GM11168 (cell line): ENCODE data around the gene CCDC6.
"Not testable (repeated sequence)": the region's sequence is repeated elsewhere in the genome, so short reads cannot be mapped to it uniquely, and the experiment has no call there.

Experiments
- in situ Hi-C: fragments of 300-500 bp; cut with MboI; formaldehyde crosslinking; loops from one replicate; pipeline ENCODE4 v1.12.0; 2022; ENCODE audit warnings: low sequenced_read_pairs; ENCODE audit not compliant: unreplicated experiment

Gene CCDC6

DNA sequence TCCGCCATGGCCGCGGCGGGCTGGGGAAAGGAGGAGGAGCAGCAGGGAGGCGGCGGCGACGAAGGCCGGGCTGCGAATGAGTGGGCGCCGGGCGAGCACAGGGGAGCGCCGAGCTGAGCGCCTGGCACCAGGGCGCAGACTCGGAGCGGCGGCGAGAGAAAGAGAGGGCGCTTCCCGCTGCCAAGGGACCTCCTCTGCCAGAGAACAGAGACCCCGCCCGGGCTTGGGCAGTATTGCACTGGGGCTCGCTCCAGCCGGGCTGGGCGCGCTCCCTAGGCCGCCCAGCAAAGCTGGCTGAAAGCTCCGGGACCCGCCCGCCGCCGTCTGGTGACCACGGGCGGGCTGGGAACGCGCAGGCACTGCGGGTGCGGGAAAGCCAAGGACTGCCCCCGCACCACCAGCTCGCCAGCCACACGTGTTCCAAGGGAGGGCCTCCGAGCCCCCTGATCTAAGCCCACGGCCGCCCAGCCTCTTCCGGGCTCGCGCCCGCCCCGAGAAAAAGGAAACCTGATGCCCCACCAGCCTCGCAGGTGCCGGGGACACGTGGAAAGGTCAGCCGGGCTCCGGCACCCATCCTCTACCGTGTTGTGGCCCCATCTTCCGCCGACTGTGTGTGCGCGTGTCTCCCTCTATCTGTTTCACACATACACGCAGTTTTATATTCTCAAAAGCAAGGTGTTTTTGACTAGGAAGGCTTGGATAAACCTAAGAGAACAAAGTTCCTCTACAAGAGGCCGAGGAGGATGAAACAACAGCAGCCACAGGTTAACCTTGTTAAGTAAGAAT lies at the start of gene CCDC6:
Gene CCDC6, minus strand, starts transcription at position 140 of the 786 bp plus-strand sequence. Its CDS starts 132 bp downstream, at position 8.
- in situ Hi-C loops: loop anchor here (5.0 kb wide), 1 partner anchor 34 kb away; no protein-coding TSS in a partner anchor

DNA sequence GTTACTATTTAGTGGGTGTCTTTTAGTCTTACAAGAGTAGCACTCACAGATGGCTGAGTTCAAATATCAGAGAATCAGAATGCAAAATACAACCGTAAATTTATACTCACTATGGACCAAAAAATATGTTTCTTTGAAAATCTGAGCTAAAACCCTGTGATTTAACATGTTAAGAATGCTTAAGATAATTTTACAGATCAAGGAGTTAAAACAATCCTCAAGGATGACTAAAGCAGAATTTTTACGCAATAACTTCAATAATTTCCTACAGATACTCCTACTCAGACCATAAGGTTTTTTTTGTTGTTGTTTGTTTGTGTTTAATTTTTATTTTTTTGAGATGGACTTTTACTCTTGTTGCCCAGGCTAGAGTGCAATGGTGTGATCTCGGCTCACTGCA lies 47.9 kb upstream of the CCDC6 start:
- in situ Hi-C loops: no loop called here

DNA sequence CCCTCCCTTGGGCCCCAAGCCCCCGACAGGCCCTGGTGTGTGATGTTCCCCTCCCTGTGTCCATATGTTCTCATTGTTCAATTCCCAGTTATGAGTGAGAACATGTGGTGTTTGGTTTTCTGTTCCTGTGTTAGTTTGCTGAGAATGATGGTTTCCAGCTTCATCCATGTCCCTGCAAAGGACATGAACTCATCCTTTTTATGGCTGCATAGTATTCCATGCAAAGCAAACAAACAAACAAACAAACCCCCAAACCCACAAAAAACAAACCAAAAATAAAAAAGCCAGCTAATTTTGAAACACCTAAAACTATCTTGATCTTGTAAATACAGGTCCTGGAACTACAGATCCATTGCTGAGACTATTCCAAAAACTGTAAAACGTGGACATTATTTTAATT lies 47.4 kb upstream of the CCDC6 start:
- in situ Hi-C loops: not testable (repeated sequence)

DNA sequence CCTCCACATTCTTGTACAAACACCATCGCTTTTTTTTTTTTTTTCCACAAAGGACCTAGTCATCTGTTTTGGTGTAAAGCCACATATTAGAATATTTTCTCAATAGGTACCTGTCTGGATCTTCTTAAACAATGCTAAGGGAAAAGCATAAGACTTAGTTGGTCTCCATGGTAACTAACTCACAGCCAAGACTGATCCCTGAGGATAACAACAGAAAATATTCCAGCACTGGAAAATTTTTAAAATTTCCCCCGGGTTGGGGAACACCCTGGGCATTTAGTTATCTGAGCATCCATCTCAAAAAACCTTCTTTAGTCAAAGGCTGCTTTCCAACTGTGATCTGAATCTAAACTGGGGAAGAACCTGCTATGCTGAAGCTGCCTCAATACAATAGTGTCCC lies 43.7 kb upstream of the CCDC6 start:
- in situ Hi-C loops: no loop called here

DNA sequence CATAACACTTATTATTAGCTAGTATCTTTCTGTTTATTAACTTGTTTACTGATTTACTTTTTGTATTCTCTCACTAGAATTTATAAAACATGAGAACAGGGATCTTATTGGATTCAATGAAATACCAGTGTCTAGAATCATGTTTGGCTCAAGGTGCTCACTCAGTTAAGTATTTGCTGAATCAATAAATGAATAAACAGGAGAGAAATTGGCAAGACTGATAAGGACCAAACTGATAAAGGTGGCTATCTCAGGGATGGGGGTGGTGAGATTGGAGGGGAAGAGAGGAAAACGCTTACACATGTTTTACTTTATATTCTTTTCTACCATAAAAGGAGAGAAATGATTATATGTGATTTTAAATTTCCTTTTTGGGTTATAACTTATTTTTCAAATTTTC lies 43.3 kb upstream of the CCDC6 start:
- in situ Hi-C loops: no loop called here

DNA sequence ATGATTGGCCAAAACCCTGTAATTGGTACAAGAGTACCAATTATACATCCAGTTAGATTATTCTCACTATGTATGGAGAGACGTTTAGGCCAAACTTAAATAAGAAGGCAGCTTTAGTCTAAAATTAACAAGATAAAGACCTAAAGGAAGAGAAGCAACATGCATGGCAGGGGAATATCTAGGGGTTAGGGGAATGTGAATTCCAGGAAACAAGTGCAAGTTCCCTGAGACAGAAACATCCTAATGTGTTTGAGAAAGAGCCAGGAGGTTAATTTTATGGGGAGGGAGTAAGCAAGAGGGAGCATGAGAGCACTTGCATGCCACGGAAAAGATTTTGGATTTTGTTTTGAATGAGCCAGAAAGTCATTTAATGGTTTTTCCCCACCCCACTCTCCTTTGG lies 39.6 kb upstream of the CCDC6 start:
- in situ Hi-C loops: no loop called here

DNA sequence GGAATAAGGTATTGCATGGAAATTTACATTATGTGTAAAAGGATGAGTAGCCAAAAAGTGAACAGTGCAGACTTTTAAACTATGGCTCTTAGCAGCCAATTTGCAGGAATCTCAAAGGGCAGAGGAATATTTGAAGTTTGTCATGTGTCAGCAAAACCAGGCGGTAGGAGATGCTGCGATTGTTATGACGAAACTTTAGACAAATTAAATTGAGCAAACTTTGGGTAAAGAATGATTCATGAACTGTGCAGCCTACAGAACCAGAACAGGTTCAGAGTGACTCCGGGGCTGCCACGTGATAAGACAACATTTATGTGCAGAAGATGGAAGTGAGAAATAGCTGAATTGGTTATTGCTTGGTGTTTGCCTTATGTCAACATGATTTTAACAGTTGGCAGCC lies 39.2 kb upstream of the CCDC6 start:
- in situ Hi-C loops: no loop called here

DNA sequence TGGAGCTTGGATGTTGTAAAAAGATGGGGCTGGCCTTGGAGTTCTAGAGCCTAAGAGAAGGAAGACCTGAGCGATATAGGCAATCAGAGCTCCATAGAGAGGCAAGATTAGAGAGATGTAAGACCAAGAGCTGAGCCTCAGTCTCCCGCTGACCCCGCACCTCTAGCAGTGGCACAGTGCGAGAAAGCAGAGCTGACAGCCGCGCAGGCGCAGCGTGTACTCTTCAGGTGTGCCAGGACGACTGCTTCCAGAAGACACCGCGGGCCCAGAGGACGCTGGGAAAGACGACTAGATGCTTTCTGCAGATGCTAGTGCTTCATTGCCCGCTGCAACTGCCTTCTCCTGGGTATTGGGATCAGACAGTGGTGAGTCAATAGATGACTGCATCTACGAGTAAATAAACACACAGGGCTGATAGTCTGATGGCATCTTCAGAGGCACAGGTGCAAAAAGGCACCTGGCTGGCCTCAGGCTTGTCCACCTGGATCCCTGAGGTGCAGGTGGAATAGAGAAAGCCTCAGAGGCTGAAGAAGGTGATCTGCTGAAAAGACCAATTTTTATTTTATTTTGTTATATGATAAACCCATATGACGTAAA lies 38.1 kb upstream of the CCDC6 start:
- in situ Hi-C loops: no loop called here

DNA sequence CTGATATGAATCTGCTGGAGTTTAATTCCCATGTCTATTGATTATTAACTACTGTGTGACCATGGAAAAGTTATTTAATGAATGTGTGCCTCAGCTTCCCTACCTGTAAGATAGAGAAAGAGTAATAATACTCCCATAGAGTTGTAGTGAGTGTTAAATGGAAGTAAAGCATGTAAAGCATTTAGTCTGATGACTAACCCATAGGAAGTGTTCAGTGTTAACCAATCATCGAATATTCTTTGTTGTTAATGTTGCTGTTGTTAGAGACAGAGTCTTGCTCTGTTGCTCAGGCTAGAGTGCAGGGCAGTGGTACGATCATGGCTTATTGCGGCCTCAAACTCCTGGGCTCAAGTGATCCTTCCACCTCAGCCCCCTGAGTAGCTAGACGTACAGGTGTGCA lies 36.2 kb upstream of the CCDC6 start:
- in situ Hi-C loops: no loop called here

DNA sequence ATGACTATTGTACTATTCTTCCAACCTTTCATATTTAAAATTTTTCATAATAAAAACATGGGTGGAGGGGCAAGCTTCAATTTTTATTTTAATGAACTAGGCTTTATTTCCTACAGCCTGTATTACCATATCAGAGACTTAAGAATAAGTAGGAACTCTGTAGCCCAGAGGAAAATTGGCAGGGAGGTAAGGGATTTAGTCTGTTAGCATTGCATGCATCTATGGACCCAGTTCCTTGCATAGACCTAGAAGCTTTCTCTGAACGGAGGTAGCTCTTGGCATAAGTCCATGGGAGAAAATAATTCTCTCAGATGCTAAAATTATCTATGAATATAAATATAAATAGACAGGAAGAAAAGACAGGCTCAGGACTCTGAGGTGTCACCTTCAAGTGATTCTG lies 31.4 kb upstream of the CCDC6 start:
- in situ Hi-C loops: no loop called here

DNA sequence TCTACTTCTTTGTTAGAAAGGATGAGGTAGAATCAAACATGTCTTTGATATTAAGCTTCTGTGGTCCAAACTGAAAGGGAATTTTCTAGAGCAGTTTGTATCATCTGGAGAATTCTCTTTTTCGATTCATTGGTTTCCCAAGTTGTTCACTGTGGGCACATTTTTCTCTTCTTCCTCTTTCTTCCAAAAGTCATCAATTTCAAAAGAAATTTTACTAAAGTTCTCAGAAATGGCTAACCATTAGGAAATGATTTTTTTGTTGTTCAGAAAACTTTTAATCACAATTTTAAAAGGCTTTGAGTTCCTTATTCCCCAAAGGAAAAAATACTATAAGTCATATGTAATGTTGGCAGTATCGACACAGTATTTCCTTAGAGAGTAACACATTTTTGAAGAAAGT lies 28.3 kb upstream of the CCDC6 start:
- in situ Hi-C loops: no loop called here

DNA sequence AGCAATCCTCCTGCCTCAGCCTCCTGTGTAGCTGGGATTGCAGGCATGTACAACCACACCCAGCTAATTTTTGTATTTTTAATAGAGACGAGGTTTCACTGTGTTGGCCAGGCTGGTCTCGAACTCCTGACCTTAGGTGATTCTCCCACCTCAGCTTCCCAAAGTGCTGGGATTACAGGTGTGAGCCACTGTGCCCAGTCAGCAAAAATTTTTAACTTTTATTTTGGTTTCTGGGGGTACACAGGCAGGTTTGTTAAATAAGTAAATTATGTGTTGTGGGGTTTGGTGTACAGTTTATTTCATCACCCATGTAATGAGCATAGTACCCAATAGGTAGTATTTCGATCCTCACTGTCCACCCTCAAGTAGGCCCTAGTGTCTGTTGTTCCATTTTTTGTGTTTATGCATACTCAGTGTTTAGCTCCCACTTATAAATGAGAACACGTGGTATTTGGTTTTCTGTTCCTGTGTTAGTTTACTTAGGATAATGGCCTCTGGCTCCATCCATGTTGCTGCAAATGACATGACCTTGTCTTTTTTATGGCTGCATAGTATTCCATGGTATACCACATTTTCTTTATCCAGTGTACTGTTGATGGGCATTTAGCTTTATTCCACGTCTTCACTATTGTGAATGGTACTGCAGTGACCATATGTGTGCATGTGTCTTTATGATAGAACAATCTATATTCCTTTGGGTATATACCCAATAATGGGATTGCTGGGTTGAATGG lies 24.6 kb upstream of the CCDC6 start:
- in situ Hi-C loops: not testable (repeated sequence)

DNA sequence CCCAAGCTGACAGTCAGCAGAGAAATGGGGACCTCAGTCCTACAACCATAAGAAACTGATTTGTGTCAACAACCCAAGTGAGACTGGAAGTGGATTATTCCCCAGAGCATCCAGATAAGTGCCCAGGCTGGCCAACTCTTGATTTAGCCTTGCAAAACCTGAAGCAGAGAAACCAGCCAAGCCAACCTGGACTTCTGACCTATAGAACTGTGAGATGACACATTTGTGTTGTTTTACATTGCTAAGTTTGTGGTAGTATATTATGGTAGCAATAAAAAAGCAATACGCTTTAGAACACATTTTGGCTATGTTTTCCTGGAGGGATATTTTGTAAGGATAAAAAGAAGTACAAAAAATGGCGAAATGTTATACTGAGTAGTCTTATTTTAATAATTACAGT lies 19.7 kb upstream of the CCDC6 start:
- in situ Hi-C loops: no loop called here

DNA sequence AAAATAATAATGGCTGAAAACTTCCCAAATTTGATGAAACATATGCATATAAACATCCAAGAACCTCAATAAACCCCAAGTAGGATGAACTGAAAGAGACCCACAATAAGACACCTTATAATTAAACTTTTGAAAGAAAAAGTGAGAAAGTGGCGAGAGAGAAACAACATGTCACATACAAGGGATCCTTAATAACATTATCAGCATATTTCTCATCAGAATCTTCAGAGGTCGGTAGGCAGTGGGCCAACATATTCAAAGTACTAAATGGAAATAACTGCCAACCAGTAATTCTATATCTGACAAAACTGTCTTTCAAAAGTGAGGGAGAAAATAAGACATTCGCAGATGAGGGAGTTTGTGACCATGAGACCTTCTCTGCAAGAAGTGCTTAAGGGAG lies 16.6 kb upstream of the CCDC6 start:
- in situ Hi-C loops: loop anchor here (5.0 kb wide), 1 partner anchor 99 kb away; no protein-coding TSS in a partner anchor

DNA sequence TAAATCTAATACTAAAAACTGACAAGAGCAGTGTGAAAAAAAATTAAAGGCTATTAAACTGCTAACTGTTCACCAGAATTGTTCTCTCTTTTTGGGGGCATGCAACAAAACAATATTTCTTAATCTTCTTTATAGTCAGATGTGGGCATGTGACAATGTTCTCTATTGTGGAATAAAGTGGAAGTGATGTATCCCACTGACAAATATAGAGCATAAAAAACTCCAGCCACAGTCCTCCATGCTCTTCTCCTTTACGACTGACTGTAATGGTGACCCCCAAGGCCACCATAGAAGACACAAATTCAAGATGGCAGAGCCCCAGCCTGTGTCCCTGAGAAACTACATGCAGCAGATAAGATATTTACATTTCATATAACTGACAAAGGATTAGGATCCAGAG lies 11.6 kb upstream of the CCDC6 start:
- in situ Hi-C loops: no loop called here

DNA sequence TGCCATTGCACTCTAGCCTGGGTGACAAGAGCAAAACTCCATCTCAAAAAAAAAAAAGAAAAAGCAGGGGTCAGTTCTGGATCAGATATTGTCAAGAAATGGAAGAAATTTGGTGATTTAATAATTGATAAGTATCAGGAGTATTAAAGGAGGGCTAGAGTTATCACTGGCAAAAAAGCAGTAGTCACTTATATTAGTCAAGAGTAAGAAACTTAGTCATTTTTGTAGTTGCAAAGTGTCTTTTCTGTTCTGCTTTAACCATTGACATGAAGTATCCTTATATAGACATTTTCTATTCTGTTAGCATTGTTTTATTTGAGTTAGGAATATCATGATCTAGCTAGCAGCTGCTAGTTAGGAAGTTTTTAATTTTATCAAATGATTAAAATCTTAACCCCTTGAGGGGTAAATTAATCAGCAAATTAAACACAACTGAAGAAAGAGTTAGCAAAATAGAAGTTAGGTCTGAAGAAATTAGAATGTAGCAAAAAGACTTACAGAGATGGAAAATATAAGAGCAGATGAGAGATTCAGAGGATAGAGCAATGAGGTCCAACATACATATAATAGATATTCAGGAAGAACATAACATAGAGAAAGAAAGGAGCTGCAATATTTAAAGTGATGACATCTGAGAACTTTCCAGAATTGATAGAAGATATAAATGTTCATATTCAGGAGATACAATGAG lies 7.3 kb upstream of the CCDC6 start:
- in situ Hi-C loops: no loop called here

DNA sequence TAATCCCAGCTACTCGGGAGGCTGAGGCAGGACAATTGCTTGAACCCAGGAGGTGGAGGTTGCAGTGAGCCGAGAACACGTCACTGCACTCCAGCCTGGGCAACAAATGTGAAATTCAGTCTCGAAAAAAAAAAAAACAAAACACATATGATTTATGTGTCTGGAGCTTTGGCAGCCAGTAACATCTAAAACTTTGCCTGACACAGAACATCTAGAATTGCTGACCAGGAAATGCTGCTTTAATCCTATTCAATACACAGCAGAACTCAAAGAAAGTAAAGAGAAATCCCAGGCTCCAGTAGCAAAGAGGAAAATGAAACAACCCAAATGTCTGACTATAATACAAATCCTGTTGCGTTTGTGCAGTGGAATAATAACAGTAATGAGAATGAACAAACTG lies 4.5 kb upstream of the CCDC6 start:
- in situ Hi-C loops: no loop called here

DNA sequence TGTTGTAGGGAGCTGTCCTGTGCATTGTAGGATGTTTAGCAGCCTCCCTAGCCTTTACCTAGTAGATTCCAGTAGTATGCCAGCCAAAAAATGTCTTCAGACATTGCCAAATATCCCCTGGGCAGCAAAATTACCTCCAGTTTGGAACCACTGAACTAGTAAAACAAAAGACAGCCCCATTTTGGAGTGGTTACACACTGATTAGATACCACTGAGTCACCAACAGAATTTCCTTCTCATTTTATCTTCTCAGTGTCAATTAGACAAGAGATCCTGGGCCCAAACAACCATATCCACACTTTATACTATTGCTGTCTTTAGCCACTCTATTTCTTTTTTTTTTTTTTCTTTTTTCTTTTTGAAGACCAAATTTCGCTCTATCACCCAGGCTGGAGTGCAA lies 3.5 kb upstream of the CCDC6 start:
- in situ Hi-C loops: loop anchor here (5.0 kb wide), 1 partner anchor 38 kb away; no protein-coding TSS in a partner anchor

DNA sequence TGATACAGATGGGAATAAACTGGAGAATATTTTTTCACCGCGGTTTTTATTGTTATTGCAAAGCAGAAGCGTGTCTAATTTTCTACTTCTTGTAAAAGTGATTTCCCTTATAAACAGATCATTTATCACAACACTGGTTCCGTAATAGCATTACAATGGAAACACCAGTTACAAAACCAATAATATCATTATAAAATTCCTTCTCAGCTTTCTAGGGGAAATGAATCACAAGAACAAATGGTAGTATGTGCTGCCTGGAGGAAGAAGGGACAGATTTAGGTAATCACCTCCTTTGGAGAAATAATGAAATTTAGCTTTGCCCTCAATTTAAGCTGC lies 2.4 kb upstream of the CCDC6 start:
- in situ Hi-C loops: loop anchor here (5.0 kb wide), 1 partner anchor 36 kb away; no protein-coding TSS in a partner anchor

DNA sequence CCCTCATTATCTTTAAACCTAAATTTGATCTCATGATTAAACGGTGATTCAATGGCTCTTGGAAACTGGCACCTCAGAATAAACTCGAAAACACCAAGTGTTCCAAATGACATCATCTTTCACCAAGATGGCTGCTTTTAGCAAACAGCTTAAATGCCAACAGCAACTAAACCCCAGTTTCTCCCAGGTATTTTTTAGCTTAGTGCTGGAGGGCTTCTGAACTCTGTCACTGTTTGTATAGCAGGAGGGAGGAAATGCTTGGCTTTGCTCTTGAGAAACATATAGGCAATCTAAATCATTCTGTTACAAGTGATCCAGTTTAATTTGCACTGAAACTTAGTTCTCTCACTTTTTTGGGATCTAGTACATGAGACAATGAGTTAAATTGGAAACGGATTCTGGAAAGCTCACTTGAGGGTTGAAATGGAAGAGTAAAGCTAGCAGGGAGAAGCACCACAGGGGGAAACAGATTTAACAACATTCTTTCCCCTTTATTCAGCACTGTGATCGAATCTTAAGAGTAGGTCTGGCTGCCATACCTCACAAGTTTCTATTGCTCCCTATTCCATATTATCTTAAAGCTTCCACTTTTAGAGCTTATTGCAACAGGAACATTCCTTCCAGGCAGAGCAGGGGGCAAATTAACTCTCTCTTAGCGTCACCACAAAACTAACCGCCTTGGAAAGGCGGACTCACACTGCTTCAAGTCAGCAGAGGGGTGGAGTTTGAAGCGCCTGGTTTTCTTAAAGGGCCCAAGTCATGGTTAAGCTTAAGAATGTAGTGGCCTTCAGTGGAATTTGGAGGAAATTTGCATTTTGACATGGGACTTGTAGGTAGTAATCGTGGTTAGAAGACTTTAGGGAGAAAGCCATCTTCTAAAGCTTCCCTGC lies 1.8 kb upstream of the CCDC6 start:
- in situ Hi-C loops: loop anchor here (5.0 kb wide), 1 partner anchor 36 kb away; no protein-coding TSS in a partner anchor
